Embryonic facial prominence (tissue), 1 donor: Measurements from ENCODE around the gene TEKT1.
"Not testable (repeated sequence)": the region's sequence is repeated elsewhere in the genome, so short reads cannot be mapped to it uniquely, and the experiment has no call there.

Experiments used
- DNase-seq: peaks from one replicate; pipeline ENCODE4 v3.0.0-alpha.2; 2016; ENCODE audit errors: extremely low spot score

TEKT1 gene

DNA sequence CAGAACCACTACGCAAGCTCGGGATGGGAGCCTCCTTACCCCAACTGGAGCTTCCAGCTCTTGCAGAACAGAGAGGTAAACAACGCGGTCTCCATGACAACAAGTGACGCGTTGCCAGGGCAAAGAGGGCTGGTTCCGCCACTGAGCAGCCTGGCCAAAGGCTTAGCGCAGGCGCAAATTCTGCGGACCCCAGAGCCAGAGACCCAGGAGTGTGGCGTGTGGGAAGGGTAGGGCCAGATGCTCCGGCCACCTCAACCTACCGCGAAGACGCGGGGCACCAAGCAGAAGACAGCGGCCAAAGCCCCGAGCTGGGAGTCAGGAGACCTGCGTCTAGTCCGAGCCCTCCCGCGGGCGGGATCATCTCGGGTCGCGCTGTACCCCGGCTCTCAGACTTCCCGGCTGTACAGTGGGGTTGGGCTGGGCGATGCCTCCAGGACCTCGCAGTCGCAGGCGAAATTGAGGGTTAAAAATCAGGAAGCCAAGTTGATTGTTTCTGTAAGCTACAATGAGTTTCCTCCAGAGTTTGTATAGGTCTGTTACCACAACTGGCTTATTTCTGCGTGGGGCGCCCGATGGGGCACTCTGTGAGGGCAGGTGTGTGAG, at the start of gene TEKT1:
Gene TEKT1, minus strand, starts transcription at position 69 of the 603 bp plus-strand sequence. CDS start 1,353 bp downstream, outside the sequence.
- DNase-seq, result peak; percentile 54

DNA sequence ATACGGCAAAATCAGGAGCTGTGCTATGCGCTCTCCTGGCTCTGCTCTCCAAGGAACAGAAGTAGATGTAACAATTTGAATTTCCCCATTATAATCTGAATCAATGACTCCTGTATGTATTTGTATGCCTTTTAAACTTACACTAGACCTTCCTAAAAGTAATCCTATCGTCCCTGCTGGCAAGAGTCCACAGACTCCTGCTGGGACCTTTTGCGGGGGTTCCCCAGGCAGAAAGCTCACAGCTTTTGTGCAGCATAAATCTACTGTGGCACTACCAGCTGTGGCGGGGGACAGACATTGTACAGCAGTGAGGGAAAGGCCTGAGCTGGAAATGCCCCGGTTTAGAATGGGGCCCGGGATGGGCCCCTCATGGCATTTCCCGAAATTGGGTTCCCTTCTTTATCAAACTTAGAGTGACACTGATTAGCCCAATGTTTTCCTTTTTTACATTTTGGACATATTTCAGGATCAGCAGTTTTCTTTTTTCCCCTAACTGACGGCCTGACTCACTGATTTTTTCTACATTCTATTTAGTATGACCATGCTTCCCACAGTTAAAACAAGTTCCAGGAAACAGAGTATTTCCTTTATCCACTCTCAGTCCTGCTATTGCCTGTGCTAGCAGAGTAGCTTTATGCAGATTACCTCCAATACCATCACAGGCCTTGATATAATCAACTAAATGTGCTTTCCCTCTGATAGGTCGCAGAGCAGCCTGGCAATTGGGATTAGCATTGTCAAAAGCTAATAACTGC, 47.9 kb upstream of the TEKT1 start:
- DNase-seq, result not testable (repeated sequence)

DNA sequence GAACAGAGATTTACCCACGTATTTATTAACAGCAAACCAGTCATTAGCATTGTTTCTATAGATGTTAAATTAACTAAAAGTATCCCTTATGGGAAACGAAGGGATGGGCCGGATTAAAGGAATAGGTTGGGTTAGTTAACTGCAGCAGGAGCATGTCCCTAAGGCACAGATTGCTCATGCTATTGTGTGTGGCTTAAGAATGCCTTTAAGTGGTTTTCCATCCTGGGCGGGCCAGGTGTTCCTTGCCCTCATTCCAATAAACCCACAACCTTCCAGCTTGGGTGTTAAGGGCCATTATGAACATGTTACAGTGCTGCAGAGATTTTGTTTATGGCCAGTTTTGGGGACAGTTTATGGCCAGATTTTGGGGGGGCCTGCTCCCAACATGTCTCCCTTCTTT, 43.7 kb upstream of the TEKT1 start:
- DNase-seq, result not testable (repeated sequence)

DNA sequence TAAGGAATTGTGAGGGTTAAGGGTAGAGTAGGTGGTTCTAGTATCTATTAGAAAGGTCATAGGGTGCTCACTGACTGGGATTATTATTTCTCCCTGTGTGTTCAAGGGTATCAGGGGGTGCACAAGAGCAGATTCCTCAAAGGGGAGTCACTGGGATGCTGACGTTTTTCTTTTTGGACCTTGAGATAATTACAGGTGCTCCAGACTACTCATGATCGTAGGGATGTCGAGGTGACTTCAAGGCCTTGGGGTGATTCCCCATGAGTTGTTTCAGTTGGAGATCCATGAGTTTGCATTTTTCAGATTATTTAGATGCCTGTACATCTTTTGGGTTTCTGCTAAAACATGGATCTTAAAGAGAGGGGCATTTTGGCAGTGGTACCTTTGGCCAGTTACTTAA, 41.4 kb upstream of the TEKT1 start:
- DNase-seq, result no peak

DNA sequence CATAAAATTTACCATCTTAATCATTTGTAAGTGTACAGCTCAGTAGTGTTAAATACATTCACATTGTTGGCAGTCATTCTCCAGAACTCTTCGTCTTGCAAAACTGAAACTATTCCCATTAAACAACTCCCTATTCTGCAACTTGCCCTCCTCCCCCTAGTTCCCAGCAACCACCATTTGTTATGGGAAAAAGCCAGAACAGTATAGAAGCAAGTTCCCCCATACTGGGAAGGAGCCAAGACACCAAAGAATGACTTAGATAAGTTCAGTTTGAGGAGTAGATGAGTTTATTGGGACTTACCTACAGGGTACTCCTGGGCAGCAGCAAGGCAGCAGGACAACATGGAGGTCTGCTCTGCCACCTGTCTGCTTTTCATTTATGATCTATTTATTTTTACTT, 39.3 kb upstream of the TEKT1 start:
- no peak for DNase-seq

DNA sequence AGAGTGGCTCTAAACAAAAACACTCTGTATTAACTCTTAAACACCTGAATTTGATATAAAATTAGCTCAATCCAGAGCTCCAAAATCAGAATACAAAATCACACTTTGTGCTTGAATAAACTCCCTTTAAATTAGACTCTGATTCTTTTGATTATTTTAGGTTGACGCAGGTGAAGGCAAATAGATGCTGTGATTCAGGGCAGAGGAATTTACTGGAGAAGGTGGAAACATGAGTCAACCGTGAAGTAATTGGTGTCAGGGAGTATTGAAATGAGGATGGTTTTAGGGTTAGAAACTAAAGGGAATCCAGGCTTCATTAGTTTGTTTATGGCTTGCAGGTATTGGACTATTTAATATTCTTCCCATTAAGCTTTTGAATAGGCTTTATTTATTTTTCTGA, 37.1 kb upstream of the TEKT1 start:
- DNase-seq, result no peak

DNA sequence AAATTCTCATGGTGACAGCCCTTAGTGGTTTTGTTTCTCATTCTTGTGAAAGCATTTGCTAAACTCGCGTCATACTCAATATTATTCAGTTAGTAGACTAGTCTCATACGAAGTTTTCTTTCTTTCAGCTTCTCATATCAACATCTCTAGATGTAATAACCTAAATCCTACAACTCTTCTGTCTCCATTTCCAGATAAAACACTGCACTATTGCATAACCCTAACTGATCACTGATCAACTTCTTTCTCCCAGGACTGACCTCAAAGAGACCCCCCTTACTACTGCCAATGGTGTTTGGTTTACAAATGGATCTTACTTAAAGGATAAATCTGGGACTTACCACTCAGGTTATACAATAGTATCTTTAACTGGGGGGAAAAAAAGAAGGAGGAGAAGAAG, 36.3 kb upstream of the TEKT1 start:
- DNase-seq, result no peak

DNA sequence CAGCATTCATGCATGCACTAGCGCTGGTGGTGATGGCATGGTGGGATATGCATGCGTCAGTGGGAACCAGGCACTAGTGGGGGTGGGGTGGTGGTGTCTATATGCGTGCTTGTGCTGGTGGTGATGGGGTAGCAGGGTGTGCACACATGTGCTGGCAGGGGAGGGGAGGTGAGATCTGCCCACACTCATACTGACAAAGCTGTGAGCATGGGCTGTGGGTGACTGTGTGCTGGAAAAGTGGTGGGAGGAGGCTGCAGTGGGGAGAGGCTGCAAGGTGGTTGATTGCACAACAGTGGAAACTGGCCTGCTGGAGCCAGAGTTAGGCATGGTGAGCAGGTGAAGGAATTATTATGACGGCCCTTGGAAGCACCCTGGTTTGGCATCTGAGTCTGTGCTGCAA, 31.3 kb upstream of the TEKT1 start:
- DNase-seq, result no peak

DNA sequence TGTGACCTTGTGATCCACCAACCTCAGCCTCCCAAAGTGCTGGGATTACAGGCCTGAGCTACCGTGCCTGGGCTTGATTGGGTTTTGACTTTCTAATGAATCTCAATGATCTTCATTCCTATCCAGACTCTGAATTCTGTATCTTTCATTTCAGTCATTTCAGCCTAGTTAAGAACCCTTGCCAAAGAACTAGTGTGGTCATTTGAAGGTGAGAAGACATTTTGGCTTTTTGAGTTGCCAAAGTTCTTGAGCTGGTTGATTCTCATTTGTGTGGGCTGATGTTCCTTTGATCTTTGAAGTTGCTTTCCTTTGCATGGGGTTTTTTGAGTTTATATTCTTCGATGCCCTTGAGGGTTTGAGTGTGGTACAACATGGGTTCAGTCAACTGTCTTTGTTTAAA, 30.6 kb upstream of the TEKT1 start:
- DNase-seq, result no peak

DNA sequence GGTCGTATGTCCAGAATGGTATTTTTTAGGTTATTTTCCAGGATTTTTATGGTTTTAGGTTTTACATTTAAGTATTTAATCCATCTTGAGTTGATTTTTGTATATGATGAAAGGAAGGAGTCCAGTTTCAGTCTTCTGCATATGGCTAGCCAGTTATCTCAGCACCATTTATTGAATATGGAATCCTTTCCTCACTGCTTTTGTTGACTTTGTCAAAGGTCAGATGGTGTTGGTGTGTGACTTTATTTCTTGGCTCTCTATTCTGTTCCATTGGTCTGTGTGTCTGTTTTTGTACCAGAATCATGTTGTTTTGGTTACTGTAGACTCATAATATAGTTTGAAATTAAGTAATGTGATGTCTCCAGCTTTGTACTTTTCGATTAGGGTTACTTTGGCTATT, 26.4 kb upstream of the TEKT1 start:
- no peak for DNase-seq

DNA sequence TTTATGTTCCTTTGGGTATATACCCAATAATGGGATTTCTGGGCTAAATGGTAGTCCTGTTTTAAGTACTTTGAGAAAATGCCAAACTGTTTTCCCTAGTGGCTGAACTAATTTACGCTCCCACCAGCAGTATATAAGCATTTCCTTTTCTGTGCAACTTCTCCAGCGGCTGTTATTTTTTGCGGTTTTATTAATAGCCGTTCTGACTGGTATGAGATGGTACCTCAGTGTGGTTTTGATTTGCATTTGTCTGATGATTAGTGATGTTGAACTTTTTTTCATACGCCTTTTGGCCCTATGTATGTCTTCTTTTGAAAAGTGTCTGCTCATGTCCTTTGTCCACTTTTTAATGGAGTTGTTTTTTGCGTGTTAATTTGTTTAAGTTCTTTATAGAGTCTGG, 25.8 kb upstream of the TEKT1 start:
- no peak for DNase-seq

DNA sequence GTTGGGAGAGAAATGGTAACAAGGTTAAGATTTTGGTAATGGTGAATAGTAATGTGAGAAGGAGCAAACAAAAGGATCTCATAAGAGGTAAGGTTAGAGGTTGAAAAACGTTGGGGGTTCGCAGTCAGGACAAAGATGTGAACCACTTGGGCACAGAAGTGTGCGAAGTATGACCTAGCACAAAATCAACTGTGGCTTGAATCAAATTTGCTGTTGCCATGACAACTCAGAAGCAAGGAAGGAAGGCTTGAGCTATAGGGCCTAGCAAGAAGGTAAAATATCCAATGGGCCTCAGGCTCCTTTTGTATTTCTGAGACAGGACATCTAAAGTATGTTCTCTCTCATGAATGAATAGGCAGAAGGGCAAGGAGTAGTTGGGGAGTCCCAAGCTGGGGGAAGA, 24.5 kb upstream of the TEKT1 start:
- DNase-seq, result no peak

DNA sequence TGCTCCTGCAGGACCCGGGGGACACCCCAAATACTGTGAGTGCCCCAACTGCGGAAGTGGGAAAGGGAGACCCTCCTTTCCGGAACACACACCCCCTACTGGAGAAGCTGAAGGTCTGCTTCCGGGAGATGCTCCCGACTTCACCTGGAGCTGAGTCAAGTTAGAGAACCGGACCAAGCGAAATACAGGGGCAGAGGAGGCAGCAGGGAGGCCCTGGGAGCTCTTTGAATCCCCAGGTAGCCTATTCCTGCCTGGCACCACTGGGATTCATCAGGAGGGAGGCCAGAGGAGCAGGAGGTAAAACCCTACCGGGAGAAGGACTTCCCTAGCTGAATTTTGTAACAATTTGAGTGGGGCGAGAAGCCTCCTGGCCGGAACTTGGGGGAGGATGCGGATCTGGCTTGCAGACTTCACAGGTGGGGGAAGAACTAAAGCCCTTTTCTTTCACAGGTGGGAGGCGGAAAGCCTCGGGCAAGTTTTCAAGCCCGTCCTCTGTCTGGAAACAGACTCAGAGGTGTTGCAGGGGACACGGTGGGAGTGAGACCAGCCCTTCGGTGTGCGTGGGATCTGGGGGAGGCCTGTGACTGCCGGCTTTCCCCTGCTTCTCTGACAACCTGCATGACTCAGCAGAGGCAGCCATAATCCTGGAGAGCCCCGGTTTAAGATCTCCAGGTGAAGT, 22.4 kb upstream of the TEKT1 start:
- no peak for DNase-seq

DNA sequence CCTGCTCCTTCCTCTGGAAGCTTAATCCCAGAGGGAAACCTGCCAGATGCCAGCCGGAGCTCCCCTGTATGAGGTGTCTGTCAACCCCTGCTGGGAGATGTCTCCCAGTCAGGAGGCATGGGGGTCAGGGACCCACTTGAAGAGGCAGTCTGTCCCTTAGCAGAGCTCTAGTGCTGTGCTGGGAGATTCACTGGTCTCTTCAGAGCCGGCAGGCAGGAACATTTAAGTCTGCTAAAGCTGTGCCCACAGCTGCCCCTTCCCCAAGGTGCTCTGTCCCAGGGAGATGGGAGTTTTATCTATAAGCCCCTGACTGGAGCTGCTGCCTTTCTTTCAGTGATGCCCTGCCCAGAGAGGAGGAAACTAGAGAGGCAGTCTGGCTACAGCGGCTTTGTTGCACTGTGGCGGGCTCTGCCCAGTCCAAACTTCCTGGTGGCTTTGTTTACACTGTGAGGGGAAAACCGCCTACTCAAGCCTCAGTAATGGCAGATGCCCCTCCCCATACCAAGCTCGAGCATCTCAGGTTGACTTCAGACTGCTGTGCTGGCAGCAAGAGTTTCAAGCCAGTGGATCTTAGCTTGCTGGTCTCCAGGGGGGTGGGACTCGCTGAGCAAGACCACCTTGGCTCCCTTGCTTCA, 17.1 kb upstream of the TEKT1 start:
- DNase-seq, result not testable (repeated sequence)

DNA sequence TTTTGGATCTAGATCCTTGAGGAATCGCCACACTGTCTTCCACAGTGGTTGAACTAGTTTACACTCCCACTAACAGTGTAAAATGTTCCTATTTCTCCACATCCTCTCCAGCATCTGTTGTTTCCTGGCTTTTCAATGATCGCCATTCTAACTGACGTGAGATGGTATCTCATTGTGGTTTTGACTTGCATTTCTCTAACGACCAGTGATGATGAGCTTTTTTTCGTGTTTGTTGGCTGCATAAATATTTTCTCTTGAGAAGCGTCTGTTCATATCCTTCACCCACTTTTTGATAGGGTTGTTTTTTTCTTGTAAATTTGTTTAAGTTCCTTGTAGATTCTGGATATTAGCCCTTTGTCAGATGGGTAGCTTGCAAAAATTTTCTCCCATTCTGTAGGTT, 14.6 kb upstream of the TEKT1 start:
- DNase-seq, result not testable (repeated sequence)

DNA sequence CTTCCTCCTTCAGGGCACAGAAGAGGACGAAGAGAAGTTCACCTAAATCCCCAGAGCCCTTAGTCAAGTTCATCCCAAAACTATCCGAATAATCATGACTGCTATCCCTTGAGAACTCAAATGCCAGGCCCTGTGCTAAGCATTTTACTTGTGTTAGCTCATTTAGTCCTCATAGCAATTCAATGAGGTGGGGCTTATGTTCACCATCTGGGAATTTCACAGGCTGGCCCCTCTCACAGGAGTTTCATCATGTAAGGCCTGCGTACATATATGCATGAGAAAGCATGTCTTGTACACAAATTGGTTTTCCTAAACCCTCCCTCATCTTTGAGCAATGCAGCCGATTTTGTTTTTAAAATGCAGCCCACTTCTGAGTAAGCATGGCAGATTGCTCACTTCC, 12.9 kb upstream of the TEKT1 start:
- DNase-seq, result not testable (repeated sequence)

DNA sequence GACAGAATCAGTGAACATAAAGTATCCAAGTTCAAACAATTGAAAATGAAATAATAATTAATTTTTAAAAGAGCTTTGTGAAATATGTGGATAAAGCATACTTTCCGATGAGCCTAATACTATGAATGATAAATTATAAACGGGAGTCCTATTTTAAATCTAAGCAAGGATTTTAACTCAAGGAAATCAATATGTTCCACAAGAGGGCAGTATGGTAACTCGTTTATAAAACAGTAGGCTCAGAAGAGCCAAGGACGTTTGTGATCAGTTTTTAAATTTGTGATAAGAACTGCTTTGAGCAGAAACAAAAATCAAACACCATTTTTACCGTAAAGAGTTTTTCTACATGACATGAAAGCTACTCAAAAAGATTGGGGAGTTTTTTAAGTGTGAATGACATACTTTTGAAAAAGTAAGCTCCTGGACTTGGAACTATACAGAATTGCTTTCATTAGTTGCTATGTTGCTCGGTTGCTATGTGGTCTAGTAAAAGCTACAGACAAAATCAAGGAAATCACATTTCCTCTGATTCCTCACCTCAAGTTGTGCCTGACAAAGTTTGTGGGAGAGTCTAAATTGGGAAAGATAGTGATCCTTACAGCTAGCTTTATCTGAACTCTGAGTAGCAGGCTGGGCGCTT, 11.8 kb upstream of the TEKT1 start:
- no peak for DNase-seq

DNA sequence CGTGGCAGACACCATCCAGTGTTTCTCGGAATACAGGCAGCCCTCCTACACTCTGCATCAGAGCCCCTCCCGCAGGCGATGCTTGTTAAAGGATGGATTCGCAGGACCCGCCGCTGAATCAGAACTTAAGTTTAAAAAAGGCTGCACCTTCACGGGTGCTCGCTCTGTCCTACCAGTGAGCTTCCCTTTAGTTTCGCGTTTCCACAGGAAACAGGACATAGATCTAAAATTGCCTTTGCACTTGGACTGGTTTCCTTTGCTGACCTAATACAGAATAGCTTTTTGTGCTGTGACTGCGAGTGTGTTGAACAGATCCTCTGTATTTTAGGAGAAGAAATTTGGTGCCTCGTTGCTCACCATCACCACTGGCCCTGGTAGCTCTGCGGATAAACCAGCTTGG, 10.2 kb upstream of the TEKT1 start:
- DNase-seq, result not testable (repeated sequence)

DNA sequence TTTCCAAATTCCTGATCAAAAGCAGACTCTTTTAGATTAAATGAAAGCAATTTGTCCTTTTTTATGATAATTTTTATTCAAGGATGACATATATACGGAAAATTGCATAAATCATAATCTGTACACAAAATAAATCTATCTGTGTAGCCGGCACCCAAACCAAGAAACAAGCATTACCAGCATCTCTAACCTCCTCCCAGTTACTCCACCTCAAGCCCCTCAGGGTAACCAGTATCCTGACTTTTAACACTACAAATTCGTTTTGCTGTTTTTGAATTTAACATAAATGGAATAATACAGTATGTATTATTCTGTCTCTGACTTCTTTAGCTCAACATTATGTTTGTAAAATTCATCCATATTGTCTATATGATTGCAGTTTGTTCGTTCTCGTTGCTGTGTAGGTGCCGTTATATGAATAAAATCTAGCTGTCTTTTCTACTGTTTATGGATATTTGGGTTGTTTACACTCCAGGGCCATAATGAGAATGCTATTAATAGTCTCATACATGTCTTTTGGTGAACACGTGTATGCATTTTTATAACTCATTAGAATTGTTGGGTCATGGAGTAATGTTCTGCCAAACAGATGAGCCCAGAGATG, 1.0 kb downstream of the TEKT1 start:
- DNase-seq, result no peak

DNA sequence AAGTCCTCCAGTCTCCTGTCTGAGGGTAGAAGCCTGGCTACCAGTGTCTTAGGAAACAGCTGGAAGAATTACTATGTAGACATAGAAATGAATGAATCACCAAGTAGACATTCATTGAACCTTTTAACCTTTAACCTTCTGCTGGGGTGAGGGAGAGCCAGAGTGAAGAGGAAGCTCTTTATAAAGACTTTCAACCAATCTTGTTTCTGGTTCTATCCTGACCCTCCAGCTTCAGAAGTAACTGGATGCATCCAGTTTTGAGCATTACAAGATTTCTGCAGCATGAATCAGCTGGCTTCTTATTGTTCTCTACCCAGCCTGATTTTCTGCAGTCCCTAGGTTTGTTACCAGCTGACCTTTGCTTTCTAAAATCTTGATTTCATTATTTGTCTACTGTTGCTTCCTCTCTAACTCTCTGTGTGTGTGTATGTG, 8.5 kb downstream of the TEKT1 start:
- no peak for DNase-seq

DNA sequence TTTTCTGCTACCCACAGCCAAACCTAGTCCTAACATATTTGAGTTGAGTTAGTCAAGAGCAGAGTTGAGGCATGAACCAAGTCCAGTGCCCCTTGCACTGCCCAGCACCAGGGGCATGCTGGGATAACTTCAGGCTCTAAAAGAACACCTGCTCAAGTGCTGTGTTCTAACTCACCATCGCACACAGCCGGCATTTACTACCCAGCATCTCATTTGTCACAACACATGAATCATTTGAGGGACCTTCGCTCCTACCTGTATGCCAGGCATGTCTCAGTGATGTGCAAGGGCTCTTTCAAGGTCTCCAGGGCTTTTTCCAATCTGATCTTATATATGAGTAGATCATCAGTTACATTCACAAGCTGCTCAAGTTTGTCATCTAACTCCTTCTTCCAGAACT, 12.6 kb downstream of the TEKT1 start:
- no peak for DNase-seq

DNA sequence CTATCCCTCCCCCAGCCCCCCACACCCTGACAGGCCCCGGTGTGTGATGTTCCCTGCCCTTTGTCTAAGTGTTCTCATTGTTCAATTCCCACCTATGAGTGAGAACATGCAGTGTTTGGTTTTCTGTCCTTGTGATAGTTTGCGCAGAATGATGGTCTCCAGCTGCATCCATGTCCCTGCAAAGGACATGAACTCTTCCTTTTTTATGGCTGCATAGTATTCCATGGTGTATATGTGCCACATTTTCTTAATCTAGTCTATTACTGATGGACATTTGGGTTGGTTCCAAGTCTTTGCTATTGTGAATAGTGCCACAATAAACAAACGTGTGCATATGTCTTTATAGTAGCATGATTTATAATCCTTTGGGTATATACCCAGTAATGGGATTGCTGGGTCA, 15.2 kb downstream of the TEKT1 start:
- not testable (repeated sequence) for DNase-seq
